ENCODE measurements around the gene LIMA1.

GRCh38 chr12:50268482-50268881, 14.8 kb downstream of the LIMA1 start:
- TF ChIP-seq CTCF (IDR thresholded peaks at IDR 0.05; ENCODE audit: poor library complexity, severe bottlenecking): no peak
- TF ChIP-seq POLR2AphosphoS5 (IDR thresholded peaks at IDR 0.05): no peak
- TF ChIP-seq REST (IDR thresholded peaks at IDR 0.05; ENCODE audit: borderline replicate concordance): no peak
- TF ChIP-seq EP300 (conservative IDR thresholded peaks at IDR 0.05; ENCODE audit: poor library complexity, severe bottlenecking): no peak
- no peak for TF ChIP-seq MXI1 (conservative IDR thresholded peaks at IDR 0.05; ENCODE audit: poor library complexity, severe bottlenecking)

Measured in neural cell (in vitro differentiated cells).